ENCODE data around the gene SEC24D. TPM values are rescaled to one million over a fixed set of nuclear protein-coding genes. Genes with fewer than 3 reads are reported as not detected.

SEC24D gene
- total and polyA plus RNA-seq, 2 of the 8 experiments (the other 6 are each of a cell fraction or from before 2014, with no cell fraction given) = 28.9 to 91.6 TPM

DNA sequence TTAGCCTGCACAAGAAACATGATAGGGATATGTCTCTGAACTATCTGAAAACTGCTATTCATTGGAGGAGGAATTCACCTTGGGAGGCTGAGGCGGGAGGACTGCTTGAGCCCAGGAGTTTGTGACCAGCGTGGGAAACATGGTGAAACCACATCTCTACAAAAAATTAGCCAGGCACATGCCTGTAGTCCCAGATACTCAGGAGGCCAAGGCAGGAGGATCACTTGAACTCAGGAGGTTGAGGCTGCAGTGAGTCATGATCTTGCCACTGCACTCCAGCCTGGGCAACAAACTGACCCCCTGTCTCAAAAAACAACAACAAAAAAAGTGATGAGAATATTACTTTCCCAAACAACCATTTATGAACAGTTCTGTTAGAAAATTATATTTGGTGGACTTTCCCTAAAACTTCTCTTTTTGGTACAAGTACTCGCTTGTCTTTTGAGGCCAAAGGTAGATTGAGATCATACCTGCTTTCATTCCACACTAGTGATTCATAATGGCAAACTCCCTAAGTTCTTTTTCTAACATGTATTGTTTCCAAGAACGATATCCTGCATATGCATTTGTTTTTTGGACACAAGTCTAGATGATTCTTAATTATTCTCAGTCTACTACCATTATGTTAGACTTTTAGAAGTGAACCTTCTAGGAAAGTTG, 117.3 kb downstream of the SEC24D start:
- Histone ChIP-seq H3K14ac (ENCODE audit: insufficient read length) (no peak overlapping the region), H4K5ac (ENCODE audit: insufficient read length, low read depth, low read length) (no peak overlapping the region), H3K23me2 (ENCODE audit: low read depth, low read length) (no peaks in the 10 kb centered on the region), H2BK120ac (replicated peaks; ENCODE audit: low read depth, low read length) (no peak overlapping the region), H3K18ac (ENCODE audit: extremely low read depth, low read length) (no peak overlapping the region), H3K4me2 (ENCODE audit: insufficient read depth in 1 of 2, low read depth in 2 of 2, low read length in 2 of 2) (no peak overlapping the region), H3K4ac (replicated peaks; ENCODE audit: insufficient read length, low read depth, low read length) (no peak overlapping the region), H3K27ac (ENCODE audit: low read depth, low read length) (no peak overlapping the region), H2AFZ (ENCODE audit: low read length) (no peak overlapping the region), H3K4me3 (ENCODE audit: extremely low read depth in 1 of 4, insufficient read depth in 2 of 4, low read depth in 3 of 4, low read length in 4 of 4) (no peak overlapping the region), H3K9ac (replicated peaks in 1 of 4; ENCODE audit: extremely low read depth in 1 of 4, low read depth in 3 of 4, low read length in 3 of 4) (no peak overlapping the region), H4K8ac (ENCODE audit: extremely low read depth, insufficient read depth, low read length) (no peak overlapping the region), H2BK5ac (ENCODE audit: low read depth, low read length) (no peak overlapping the region), H3K36me3 (ENCODE audit: control insufficient read depth in 2 of 4, insufficient read depth in 4 of 4, low read length in 3 of 4) (peaks cover 0 to 11% (median 3%) of the 10 kb centered on the region in 4 experiments; a peak in 3 of 8 replicates), H4K91ac (replicated peaks; ENCODE audit: insufficient read length, low read length) (no peak overlapping the region), H3K23ac (ENCODE audit: insufficient read length) (no peak overlapping the region), H3K4me1 (replicated peaks in 1 of 4; ENCODE audit: control insufficient read depth in 3 of 4, insufficient read depth in 4 of 4, low read length in 3 of 4) (no peaks in the 10 kb centered on the region), H2BK15ac (ENCODE audit: low read length) (no peak overlapping the region), H3K56ac (replicated peaks; ENCODE audit: insufficient read length, low read depth, low read length) (no peak overlapping the region), H2BK12ac (ENCODE audit: low read depth, low read length) (no peak overlapping the region), H3K9me3 (ENCODE audit: insufficient read depth in 2 of 2, low read depth in 1 of 2, low read length in 1 of 2) (no peaks in the 10 kb centered on the region), H2BK20ac (ENCODE audit: low read length) (no peak overlapping the region), H3K79me2 (ENCODE audit: control insufficient read depth in 1 of 2, insufficient read depth in 2 of 2, low read length in 2 of 2) (no peaks in the 10 kb centered on the region), H4K20me1 (replicated peaks in 1 of 2; ENCODE audit: control insufficient read depth in 1 of 2, insufficient read depth in 2 of 2, low read length in 2 of 2) (peaks cover 0 to 2% of the 10 kb centered on the region in 2 experiments), H3K27me3 (replicated peaks in 1 of 4; ENCODE audit: control insufficient read depth in 3 of 4, extremely low read depth in 1 of 4, insufficient read depth in 3 of 4, low read length in 3 of 4) (no peaks in the 10 kb centered on the region), H2AK5ac (ENCODE audit: low read depth, low read length) (no peak overlapping the region), H3K79me1 (ENCODE audit: low read depth, low read length) (no peaks in the 10 kb centered on the region)
- DNase-seq (ENCODE audit: low read depth in 1 of 2, low spot score in 2 of 2) = no peak
- WGBS, 2 experiments (ENCODE audit: extremely low coverage in 1 of 2, insufficient coverage in 1 of 2, insufficient read length in 1 of 2, insufficient replicate concordance in 2 of 2, low coverage in 1 of 2, low lambda C conversion rate in 2 of 2, missing lambda C conversion rate in 1 of 2) = 89% methylated on average over 4 of the region's 4 CpGs; no CpG with 5 or more reads in 1 of the 2 experiments
- POLR2A ChIA-PET (ENCODE audit: partially characterized antibody) = interaction anchor here (1.7 kb wide), 1 partner anchor 9 kb away, joined by 4 read pairs; no protein-coding TSS in a partner anchor
- no peak for TF ChIP-seq CHD1 (IDR thresholded peaks at IDR 0.05; ENCODE audit: low read depth, low read length)
- no peak for TF ChIP-seq CREB1 (IDR thresholded peaks at IDR 0.05)
- TF ChIP-seq SAP30 (IDR thresholded peaks at IDR 0.05; ENCODE audit: insufficient read depth, insufficient replicate concordance, low read length) = no peak
- no peak for TF ChIP-seq HDAC6 (IDR thresholded peaks at IDR 0.05; ENCODE audit: low read depth, low read length)
- TF ChIP-seq NRF1 (IDR thresholded peaks at IDR 0.05; ENCODE audit: low read depth, low read length) = no peak
- TF ChIP-seq RXRA (IDR thresholded peaks at IDR 0.05; ENCODE audit: insufficient read depth, low read depth, low read length) = no peak
- TF ChIP-seq CHD2 (IDR thresholded peaks at IDR 0.05; ENCODE audit: low read length) = no peak
- no peak for TF ChIP-seq SP1 (IDR thresholded peaks at IDR 0.05; ENCODE audit: low read depth, low read length)
- TF ChIP-seq GABPA (IDR thresholded peaks at IDR 0.05; ENCODE audit: borderline replicate concordance, insufficient read depth, low read length) = no peak
- TF ChIP-seq TAF1 (IDR thresholded peaks at IDR 0.05; ENCODE audit: low read depth, low read length) = no peak
- TF ChIP-seq EZH2 (IDR thresholded peaks at IDR 0.05; ENCODE audit: low read depth, low read length, severe bottlenecking) = no peak
- TF ChIP-seq SP4 (IDR thresholded peaks at IDR 0.05; ENCODE audit: low read length) = no peak
- no peak for TF ChIP-seq YY1 (IDR thresholded peaks at IDR 0.05; ENCODE audit: low read depth, low read length)
- TF ChIP-seq JUN (IDR thresholded peaks at IDR 0.05; ENCODE audit: low read depth, low read length) = no peak
- CTCF ChIA-PET (ENCODE audit: partially characterized antibody) = interaction anchor here (1.1 to 1.2 kb wide), 2 partner anchors 23 to 54 kb away, joined by 3 to 5 read pairs; no protein-coding TSS in a partner anchor
- FAIRE-seq = no peak
